ENCODE data around the gene TUBA3D. TPM values are rescaled to one million over a fixed set of nuclear protein-coding genes. Genes with fewer than 3 reads are reported as not detected.
A peak's percentile ranks its signal among the peaks of the same experiment; 100 is the strongest.
"Not testable (repeated sequence)": the region's sequence is repeated elsewhere in the genome, so short reads cannot be mapped to it uniquely, and the experiment has no call there.

The TUBA3D gene
- total and polyA plus RNA-seq, 4 donors, result 0.20 to 2.9 (median 0.76) TPM; not detected in 1

- H3K27me3 ChIP-seq (ENCODE audit: control insufficient read depth, insufficient read depth, low read length); H3K4me1 ChIP-seq (ENCODE audit: control insufficient read depth, insufficient read depth, low read length); H3K9me3 ChIP-seq (ENCODE audit: control insufficient read depth, insufficient read depth, low read length); H3K27ac ChIP-seq (ENCODE audit: low read depth, low read length); DNase-seq (ENCODE audit: low read depth in 4 of 6, low spot score in 6 of 6); H3K4me3 ChIP-seq (ENCODE audit: low read depth, low read length): not testable (repeated sequence)
- peaks cover 83% of the 10 kb centered on the region for H3K36me3 ChIP-seq (ENCODE audit: control insufficient read depth, insufficient read depth, low read length)
- WGBS (ENCODE audit: insufficient coverage), result 50% methylated on average over 8 of the region's 17 CpGs
Measured at GRCh38 chr2:131511969-131512870, 36.3 kb downstream of the TUBA3D start.

GRCh38 chr2:131514408-131515166 lies 38.7 kb downstream of the TUBA3D start:
- not testable (repeated sequence) for DNase-seq (ENCODE audit: low read depth in 4 of 6, low spot score in 6 of 6); H3K4me3 ChIP-seq (ENCODE audit: low read depth, low read length); H3K27me3 ChIP-seq (ENCODE audit: control insufficient read depth, insufficient read depth, low read length); H3K27ac ChIP-seq (ENCODE audit: low read depth, low read length); H3K4me1 ChIP-seq (ENCODE audit: control insufficient read depth, insufficient read depth, low read length); H3K9me3 ChIP-seq (ENCODE audit: control insufficient read depth, insufficient read depth, low read length)
- peaks cover 86% of the 10 kb centered on the region for H3K36me3 ChIP-seq (ENCODE audit: control insufficient read depth, insufficient read depth, low read length)
- WGBS (ENCODE audit: insufficient coverage), result 76% methylated on average over 10 of the region's 15 CpGs

GRCh38 chr2:131515235-131515634 lies 39.3 kb downstream of the TUBA3D start:
- WGBS (ENCODE audit: insufficient coverage), result no CpG with 5 or more reads among the region's 14 CpGs
- not testable (repeated sequence) for DNase-seq (ENCODE audit: low read depth in 4 of 6, low spot score in 6 of 6); H3K9me3 ChIP-seq (ENCODE audit: control insufficient read depth, insufficient read depth, low read length); H3K4me1 ChIP-seq (ENCODE audit: control insufficient read depth, insufficient read depth, low read length); H3K27ac ChIP-seq (ENCODE audit: low read depth, low read length); H3K27me3 ChIP-seq (ENCODE audit: control insufficient read depth, insufficient read depth, low read length); H3K4me3 ChIP-seq (ENCODE audit: low read depth, low read length)
- peaks cover 86% of the 10 kb centered on the region for H3K36me3 ChIP-seq (ENCODE audit: control insufficient read depth, insufficient read depth, low read length)

DNA sequence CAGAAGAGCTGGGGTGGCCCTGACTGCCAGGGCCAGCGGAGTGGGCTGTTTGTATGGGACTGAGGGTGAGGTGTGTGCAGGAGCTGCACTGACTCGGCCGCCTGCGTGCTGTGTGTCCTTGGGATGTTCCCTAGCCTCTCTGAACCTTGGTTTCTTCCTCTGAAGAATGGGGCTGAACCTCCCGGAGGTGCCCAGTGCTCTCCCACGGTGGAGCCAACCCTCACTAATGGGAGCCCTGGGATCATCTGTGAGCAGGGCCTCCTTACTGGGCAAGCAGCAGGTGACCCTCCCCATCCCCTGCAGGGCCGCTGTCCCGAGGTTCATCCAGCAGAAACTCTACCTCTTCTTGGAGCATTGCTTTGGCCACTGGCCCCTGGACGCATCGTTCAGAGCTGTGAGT lies 40.1 kb downstream of the TUBA3D start:
- no peak overlapping the region for H3K27ac ChIP-seq (ENCODE audit: low read depth, low read length)
- H3K4me3 ChIP-seq (ENCODE audit: low read depth, low read length), result no peak overlapping the region
- H3K9me3 ChIP-seq (ENCODE audit: control insufficient read depth, insufficient read depth, low read length), result no peaks in the 10 kb centered on the region
- 95% methylated on average over 6 of the region's 10 CpGs for WGBS (ENCODE audit: insufficient coverage)
- DNase-seq (ENCODE audit: low read depth in 4 of 6, low spot score in 6 of 6), result no peak
- peaks cover 87% of the 10 kb centered on the region for H3K36me3 ChIP-seq (ENCODE audit: control insufficient read depth, insufficient read depth, low read length)
- no peaks in the 10 kb centered on the region for H3K27me3 ChIP-seq (ENCODE audit: control insufficient read depth, insufficient read depth, low read length)
- no peaks in the 10 kb centered on the region for H3K4me1 ChIP-seq (ENCODE audit: control insufficient read depth, insufficient read depth, low read length)

DNA sequence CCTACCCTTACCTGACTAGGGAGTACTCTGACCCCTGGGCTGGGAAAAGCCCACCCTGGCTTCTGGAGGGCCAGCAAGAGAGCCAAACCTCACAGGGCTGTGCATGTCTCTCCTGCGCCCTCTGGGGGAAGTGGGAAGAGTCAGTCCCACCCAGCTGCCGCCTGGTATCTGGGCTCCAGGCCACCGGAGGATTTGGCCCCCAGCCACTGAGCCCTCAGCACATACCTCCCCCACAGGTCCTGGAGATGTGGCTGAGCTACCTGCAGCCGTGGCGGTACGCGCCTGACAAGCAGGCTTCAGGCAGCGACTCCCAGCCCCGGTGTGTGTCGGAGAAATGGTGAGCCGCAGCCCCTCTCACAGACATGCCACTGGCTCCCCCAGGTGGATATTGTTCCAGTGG lies 40.7 kb downstream of the TUBA3D start:
- H3K4me1 ChIP-seq (ENCODE audit: control insufficient read depth, insufficient read depth, low read length); H3K27ac ChIP-seq (ENCODE audit: low read depth, low read length); H3K4me3 ChIP-seq (ENCODE audit: low read depth, low read length); H3K9me3 ChIP-seq (ENCODE audit: control insufficient read depth, insufficient read depth, low read length); H3K27me3 ChIP-seq (ENCODE audit: control insufficient read depth, insufficient read depth, low read length): not testable (repeated sequence)
- peaks cover 83% of the 10 kb centered on the region for H3K36me3 ChIP-seq (ENCODE audit: control insufficient read depth, insufficient read depth, low read length)
- peak in 2 of 6 donors; percentile 4 to 17 for DNase-seq (ENCODE audit: low read depth in 4 of 6, low spot score in 6 of 6)
- 73% methylated on average over 10 of the region's 11 CpGs for WGBS (ENCODE audit: insufficient coverage)

GRCh38 chr2:131517106-131517831 lies 41.4 kb downstream of the TUBA3D start:
- no peak overlapping the region for H3K4me3 ChIP-seq (ENCODE audit: low read depth, low read length)
- no peaks in the 10 kb centered on the region for H3K27me3 ChIP-seq (ENCODE audit: control insufficient read depth, insufficient read depth, low read length)
- no peaks in the 10 kb centered on the region for H3K4me1 ChIP-seq (ENCODE audit: control insufficient read depth, insufficient read depth, low read length)
- WGBS (ENCODE audit: insufficient coverage), result 94% methylated on average over 17 of the region's 17 CpGs
- DNase-seq (ENCODE audit: low read depth in 4 of 6, low spot score in 6 of 6), result no peak
- no peaks in the 10 kb centered on the region for H3K9me3 ChIP-seq (ENCODE audit: control insufficient read depth, insufficient read depth, low read length)
- H3K27ac ChIP-seq (ENCODE audit: low read depth, low read length), result no peak overlapping the region
- peaks cover 84% of the 10 kb centered on the region for H3K36me3 ChIP-seq (ENCODE audit: control insufficient read depth, insufficient read depth, low read length)

GRCh38 chr2:131517856-131518255 lies 41.9 kb downstream of the TUBA3D start:
- not testable (repeated sequence) for H3K9me3 ChIP-seq (ENCODE audit: control insufficient read depth, insufficient read depth, low read length); DNase-seq (ENCODE audit: low read depth in 4 of 6, low spot score in 6 of 6); H3K4me1 ChIP-seq (ENCODE audit: control insufficient read depth, insufficient read depth, low read length); H3K27ac ChIP-seq (ENCODE audit: low read depth, low read length); H3K4me3 ChIP-seq (ENCODE audit: low read depth, low read length); H3K27me3 ChIP-seq (ENCODE audit: control insufficient read depth, insufficient read depth, low read length)
- peaks cover 80% of the 10 kb centered on the region for H3K36me3 ChIP-seq (ENCODE audit: control insufficient read depth, insufficient read depth, low read length)
- 82% methylated on average over 9 of the region's 16 CpGs for WGBS (ENCODE audit: insufficient coverage)

GRCh38 chr2:131518531-131518930 lies 42.6 kb downstream of the TUBA3D start:
- H3K27ac ChIP-seq (ENCODE audit: low read depth, low read length); H3K27me3 ChIP-seq (ENCODE audit: control insufficient read depth, insufficient read depth, low read length); DNase-seq (ENCODE audit: low read depth in 4 of 6, low spot score in 6 of 6); H3K4me1 ChIP-seq (ENCODE audit: control insufficient read depth, insufficient read depth, low read length); H3K4me3 ChIP-seq (ENCODE audit: low read depth, low read length); H3K9me3 ChIP-seq (ENCODE audit: control insufficient read depth, insufficient read depth, low read length): not testable (repeated sequence)
- H3K36me3 ChIP-seq (ENCODE audit: control insufficient read depth, insufficient read depth, low read length), result peaks cover 75% of the 10 kb centered on the region
- 100% methylated on average over 1 of the region's 11 CpGs for WGBS (ENCODE audit: insufficient coverage)

DNA sequence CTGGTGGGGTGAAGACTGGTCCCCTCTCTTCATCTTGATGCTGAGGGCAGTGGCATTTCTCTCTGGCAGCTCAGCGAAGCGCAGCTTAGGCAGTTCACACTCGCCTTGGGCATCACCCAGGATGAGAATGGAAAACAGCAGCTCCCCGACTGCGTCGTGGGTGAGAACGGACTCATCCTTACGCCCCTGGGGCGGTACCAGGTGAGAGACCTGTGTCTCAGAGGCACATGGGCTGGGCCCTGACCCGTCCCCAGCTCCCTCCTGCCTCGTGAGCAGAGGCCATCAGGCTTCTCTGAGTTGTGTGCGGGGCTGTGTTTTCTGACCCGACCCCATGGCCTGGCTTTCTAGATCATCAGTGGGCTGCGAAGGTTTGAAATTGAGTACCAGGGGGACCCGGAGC lies 43.5 kb downstream of the TUBA3D start:
- no peak overlapping the region for H3K27ac ChIP-seq (ENCODE audit: low read depth, low read length)
- DNase-seq (ENCODE audit: low read depth in 4 of 6, low spot score in 6 of 6), result no peak
- H3K4me1 ChIP-seq (ENCODE audit: control insufficient read depth, insufficient read depth, low read length), result no peaks in the 10 kb centered on the region
- H3K36me3 ChIP-seq (ENCODE audit: control insufficient read depth, insufficient read depth, low read length), result peaks cover 67% of the 10 kb centered on the region
- 94% methylated on average over 15 of the region's 15 CpGs for WGBS (ENCODE audit: insufficient coverage)
- H3K9me3 ChIP-seq (ENCODE audit: control insufficient read depth, insufficient read depth, low read length), result no peaks in the 10 kb centered on the region
- no peaks in the 10 kb centered on the region for H3K27me3 ChIP-seq (ENCODE audit: control insufficient read depth, insufficient read depth, low read length)
- H3K4me3 ChIP-seq (ENCODE audit: low read depth, low read length), result no peak overlapping the region
